Subcutaneous abdominal adipose tissue (tissue), 5 donors: ENCODE measurements around the gene PARD3B.

ENCODE experiments used
- H3K27ac ChIP-seq: one replicate; pipeline ENCODE4 v1.7.0; 2013; ENCODE audit warnings: low read depth, mild to moderate bottlenecking, inconsistent platforms, low read length, moderate library complexity
- H3K27me3 ChIP-seq, 5 donors: one replicate each; pipeline ENCODE4 v1.7.0; 2013; ENCODE audit warnings: low read length in 5 of 5, inconsistent platforms in 1 of 5; ENCODE audit not compliant: control insufficient read depth in 5 of 5, insufficient read depth in 4 of 5
- H3K36me3 ChIP-seq, 5 donors: one replicate each; pipeline ENCODE4 v1.7.0; 2013; ENCODE audit warnings: low read length in 5 of 5; ENCODE audit not compliant: control insufficient read depth in 5 of 5, insufficient read depth in 5 of 5
- H3K4me1 ChIP-seq, 5 donors: one replicate each; pipeline ENCODE4 v1.7.0; 2013; ENCODE audit warnings: low read length in 5 of 5, mild to moderate bottlenecking in 3 of 5, moderate library complexity in 1 of 5; ENCODE audit not compliant: control insufficient read depth in 5 of 5, insufficient read depth in 5 of 5
- H3K4me3 ChIP-seq, 5 donors: one replicate each; pipeline ENCODE4 v1.7.0; 2013; ENCODE audit warnings: low read length in 5 of 5, low read depth in 1 of 5
- H3K9ac ChIP-seq, 5 donors: one replicate each; pipeline ENCODE4 v1.7.0; 2013; ENCODE audit warnings: low read length in 5 of 5, mild to moderate bottlenecking in 4 of 5, moderate library complexity in 3 of 5
- H3K9me3 ChIP-seq, 5 donors: one replicate each; pipeline ENCODE4 v1.7.0; 2013; ENCODE audit warnings: low read length in 5 of 5; ENCODE audit not compliant: control insufficient read depth in 5 of 5
- donor health status: healthy.
- donor health status: healthy.
- donor health status: healthy.
- donor health status: healthy.
- donor health status: healthy.

Gene PARD3B

GRCh38 chr2:204643326-204643725 lies 98.1 kb downstream of the PARD3B start:
- H3K27ac ChIP-seq, result no peak overlapping the region
- H3K36me3 ChIP-seq, result no peaks in the 10 kb centered on the region

GRCh38 chr2:204645018-204645773 lies 99.9 kb downstream of the PARD3B start:
- Histone ChIP-seq H3K36me3 (no peaks in the 10 kb centered on the region), H3K4me1 (peaks cover 0 to 20% (median 11%) of the 10 kb centered on the region in 5 donors), H3K27me3 (no peaks in the 10 kb centered on the region), H3K9ac (no peak overlapping the region), H3K9me3 (no peaks in the 10 kb centered on the region), H3K4me3 (no peak overlapping the region), H3K27ac (no peak overlapping the region)

More at GRCh38 chr2:204643326-204643725, 98.1 kb downstream of the PARD3B start:
- H3K4me1 ChIP-seq, result peaks cover 0 to 20% (median 11%) of the 10 kb centered on the region in 5 donors
- no peaks in the 10 kb centered on the region for H3K27me3 ChIP-seq
- no peak overlapping the region for H3K4me3 ChIP-seq
- H3K9ac ChIP-seq, result no peak overlapping the region
- no peaks in the 10 kb centered on the region for H3K9me3 ChIP-seq

- Histone ChIP-seq H3K9ac (no peak overlapping the region), H3K4me1 (peaks cover 0 to 20% (median 11%) of the 10 kb centered on the region in 5 donors), H3K27ac (no peak overlapping the region), H3K36me3 (no peaks in the 10 kb centered on the region), H3K27me3 (no peaks in the 10 kb centered on the region), H3K4me3 (no peak overlapping the region), H3K9me3 (peaks cover 0 to 7% (median 0%) of the 10 kb centered on the region in 5 donors)
These were observed 102.4 kb downstream of the PARD3B start for GRCh38 chr2:204647626-204648025.

GRCh38 chr2:204650611-204651010 lies 105.3 kb downstream of the PARD3B start:
- Histone ChIP-seq H3K36me3 (no peaks in the 10 kb centered on the region), H3K9ac (no peak overlapping the region), H3K4me1 (peaks cover 0 to 12% (median 9%) of the 10 kb centered on the region in 5 donors), H3K9me3 (peaks cover 0 to 7% (median 0%) of the 10 kb centered on the region in 5 donors), H3K27ac (no peak overlapping the region), H3K4me3 (no peak overlapping the region), H3K27me3 (no peaks in the 10 kb centered on the region)

DNA sequence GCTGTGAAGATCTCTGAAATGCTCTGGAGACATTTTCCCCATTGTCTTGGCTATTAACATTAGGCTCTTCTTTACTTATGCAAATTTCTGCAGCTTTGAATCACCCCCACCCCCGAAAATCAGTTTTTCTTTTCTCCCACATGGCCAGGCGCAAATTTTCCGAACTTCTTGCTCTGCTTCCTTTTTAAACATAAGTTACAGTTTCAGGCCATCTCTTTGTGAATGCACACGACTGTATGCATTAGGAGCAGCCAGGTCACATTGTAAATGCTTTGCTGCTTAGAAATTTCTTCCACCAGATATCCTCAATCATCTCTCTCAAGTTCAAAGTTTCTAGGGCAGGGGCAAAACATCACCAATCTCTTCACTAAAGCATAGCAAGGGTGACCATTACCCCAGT lies 106.8 kb downstream of the PARD3B start:
- no peaks in the 10 kb centered on the region for H3K27me3 ChIP-seq
- peaks cover 0 to 7% (median 0%) of the 10 kb centered on the region in 5 donors for H3K9me3 ChIP-seq
- peaks cover 0 to 12% (median 11%) of the 10 kb centered on the region in 5 donors for H3K4me1 ChIP-seq
- no peak overlapping the region for H3K27ac ChIP-seq
- no peak overlapping the region for H3K4me3 ChIP-seq
- H3K36me3 ChIP-seq, result no peaks in the 10 kb centered on the region
- H3K9ac ChIP-seq, result no peak overlapping the region

GRCh38 chr2:204654669-204655068 lies 109.4 kb downstream of the PARD3B start:
- Histone ChIP-seq H3K4me1 (peaks cover 0 to 12% (median 11%) of the 10 kb centered on the region in 5 donors), H3K27me3 (no peaks in the 10 kb centered on the region), H3K9me3 (peaks cover 0 to 7% (median 0%) of the 10 kb centered on the region in 5 donors), H3K9ac (no peak overlapping the region), H3K27ac (no peak overlapping the region), H3K36me3 (no peaks in the 10 kb centered on the region), H3K4me3 (no peak overlapping the region)

DNA sequence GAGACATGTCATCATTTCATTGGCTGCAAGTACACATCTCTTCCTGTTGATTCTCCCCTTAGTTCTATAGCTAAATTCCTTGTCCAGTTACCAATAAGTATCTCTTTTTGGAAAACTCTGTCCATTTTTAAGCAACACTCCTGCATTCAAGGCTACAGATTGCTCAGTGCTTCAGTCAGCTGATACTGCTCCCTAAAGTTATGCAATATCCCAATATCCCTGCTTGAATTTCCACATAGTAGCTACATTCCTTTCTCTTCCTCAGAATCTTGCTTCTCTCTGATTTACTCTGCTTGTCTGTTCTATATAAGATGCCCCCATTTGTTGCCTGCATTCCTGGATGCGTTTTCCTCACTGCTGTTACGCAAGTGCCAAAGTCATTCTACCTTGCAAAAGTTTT lies 109.8 kb downstream of the PARD3B start:
- Histone ChIP-seq H3K9me3 (peaks cover 0 to 7% (median 0%) of the 10 kb centered on the region in 5 donors), H3K9ac (no peak overlapping the region), H3K27me3 (no peaks in the 10 kb centered on the region), H3K4me1 (peaks cover 0 to 12% (median 11%) of the 10 kb centered on the region in 5 donors), H3K4me3 (no peak overlapping the region), H3K27ac (no peak overlapping the region), H3K36me3 (no peaks in the 10 kb centered on the region)

- no peak overlapping the region for H3K4me3 ChIP-seq
- no peaks in the 10 kb centered on the region for H3K36me3 ChIP-seq
- H3K9me3 ChIP-seq, result peaks cover 0 to 7% (median 0%) of the 10 kb centered on the region in 5 donors
- H3K27me3 ChIP-seq, result no peaks in the 10 kb centered on the region
- no peak overlapping the region for H3K27ac ChIP-seq
- H3K9ac ChIP-seq, result no peak overlapping the region
- H3K4me1 ChIP-seq, result peaks cover 0 to 12% (median 11%) of the 10 kb centered on the region in 5 donors
These were observed 110.4 kb downstream of the PARD3B start for GRCh38 chr2:204655626-204656025.

DNA sequence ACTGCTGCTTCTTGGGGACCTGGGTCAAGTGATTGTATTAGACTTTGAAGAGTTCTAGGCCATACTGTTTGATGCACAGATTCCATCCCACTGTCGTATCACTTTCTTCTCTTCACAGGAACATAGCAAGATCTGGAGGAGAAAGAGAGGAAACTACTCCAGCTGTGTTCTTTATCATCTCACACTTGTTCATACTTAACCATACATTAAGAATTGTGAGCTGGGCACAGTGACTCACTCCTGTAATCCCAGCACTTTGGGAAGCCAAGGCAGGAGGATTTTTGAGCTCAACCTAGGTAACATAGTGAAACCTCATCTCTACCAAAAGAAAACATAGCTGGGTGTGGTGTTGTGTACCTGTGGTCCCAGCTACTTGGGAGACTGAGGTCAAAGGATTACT lies 111.7 kb downstream of the PARD3B start:
- H3K4me3 ChIP-seq, result no peak overlapping the region
- peaks cover 0 to 12% (median 11%) of the 10 kb centered on the region in 5 donors for H3K4me1 ChIP-seq
- H3K27me3 ChIP-seq, result no peaks in the 10 kb centered on the region
- H3K27ac ChIP-seq, result no peak overlapping the region
- peaks cover 0 to 2% (median 0%) of the 10 kb centered on the region in 5 donors for H3K9me3 ChIP-seq
- no peaks in the 10 kb centered on the region for H3K36me3 ChIP-seq
- H3K9ac ChIP-seq, result no peak overlapping the region

GRCh38 chr2:204662956-204663355 lies 117.7 kb downstream of the PARD3B start:
- H3K9ac ChIP-seq, result no peak overlapping the region
- H3K27me3 ChIP-seq, result no peaks in the 10 kb centered on the region
- no peaks in the 10 kb centered on the region for H3K36me3 ChIP-seq
- no peak overlapping the region for H3K4me3 ChIP-seq
- no peaks in the 10 kb centered on the region for H3K9me3 ChIP-seq
- no peak overlapping the region for H3K27ac ChIP-seq
- H3K4me1 ChIP-seq, result peaks cover 0 to 23% (median 15%) of the 10 kb centered on the region in 5 donors
